Breast epithelium (tissue), 3 donors: Measurements from ENCODE around the gene SLC38A10.

Source experiments
- CTCF ChIP-seq, 3 donors: fragments of 450-650 bp; IDR thresholded peaks; one replicate each; pipeline ENCODE4 v1.5.1; 2016 to 2017; ENCODE audit warnings: antibody characterized with exemption in 3 of 3, mild to moderate bottlenecking in 3 of 3, moderate library complexity in 3 of 3
- POLR2A ChIP-seq: fragments of 450-650 bp; IDR thresholded peaks from one replicate; pipeline ENCODE4 v1.6.1; 2016; ENCODE audit warnings: antibody characterized with exemption, mild to moderate bottlenecking, moderate library complexity
- POLR2AphosphoS5 ChIP-seq, 3 donors: sonication (generic); formaldehyde crosslinking; IDR thresholded peaks; one replicate each; pipeline ENCODE4 v1.6.1; 2017; ENCODE audit warnings: antibody characterized with exemption in 3 of 3

GRCh38 chr17:81219476-81220180 lies 75.5 kb downstream of the SLC38A10 start:
- TF ChIP-seq CTCF (IDR thresholded peaks at IDR 0.05) (no peak), POLR2A (no peak), POLR2AphosphoS5 (IDR thresholded peaks at IDR 0.05) (no peak)
